Kidney epithelial cell (primary cell): ENCODE results near the gene REXO1. TPM values are rescaled to one million over a fixed set of nuclear protein-coding genes. Genes with fewer than 3 reads are reported as not detected.
A peak's percentile ranks its signal among the peaks of the same experiment; 100 is the strongest.

ENCODE experiments used
- DNase-seq: peaks from one replicate; pipeline ENCODE4 v3.0.0-alpha.2; 2010; ENCODE audit warnings: low read depth
- H3K27me3 ChIP-seq: 2 replicates; pipeline ENCODE4 v1.6.0; 2011; ENCODE audit warnings: low read length; ENCODE audit not compliant: control insufficient read depth, insufficient read depth
- H3K36me3 ChIP-seq: 2 replicates; pipeline ENCODE4 v1.5.1; 2011; ENCODE audit warnings: low read length; ENCODE audit not compliant: control insufficient read depth, insufficient read depth
- H3K4me3 ChIP-seq: 2 replicates; pipeline ENCODE4 v1.5.1; 2011; ENCODE audit warnings: low read depth, mild to moderate bottlenecking, control low read depth, low read length
- total RNA-seq: library from RNA; depleted of rRNA; stranded (reverse); fragments of >200 nt; gene quantifications from 2 replicates; pipeline ENCODE4 v1.2.3, GENCODE V29; 2015
- TF ChIP-seq, protein P1 (sequence below): IDR thresholded peaks from 2 replicates; pipeline ENCODE4 v1.5.1; 2011; ENCODE audit warnings: mild to moderate bottlenecking, moderate library complexity, low read length, control low read depth, inconsistent platforms; ENCODE audit not compliant: insufficient read depth, poor library complexity, severe bottlenecking

The REXO1 gene
- total RNA-seq, 1 donor from 2014 or later, result 18.8 TPM

DNA sequence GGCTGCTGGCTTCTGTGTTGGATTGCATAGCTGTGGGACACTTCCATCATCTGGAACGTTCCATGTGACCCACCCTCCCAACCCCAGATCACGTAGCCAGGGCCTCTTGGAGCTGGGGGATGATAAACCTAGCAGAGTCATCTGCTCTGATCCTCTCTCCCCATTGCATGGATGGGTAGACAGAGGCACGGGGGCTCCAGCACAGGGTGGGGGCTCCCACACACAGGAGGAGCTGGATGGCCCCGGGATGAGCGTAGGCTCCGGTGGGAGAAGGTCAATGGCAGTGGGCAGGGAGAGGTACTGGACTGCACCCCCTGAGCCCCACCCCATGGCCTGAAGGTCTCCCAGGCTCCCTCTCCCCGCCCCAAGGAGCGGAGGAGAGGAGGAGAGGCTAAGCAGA is 61.6 kb downstream of the REXO1 start:
- no peak overlapping the region for H3K4me3 ChIP-seq
- TF ChIP-seq, protein P1, sequence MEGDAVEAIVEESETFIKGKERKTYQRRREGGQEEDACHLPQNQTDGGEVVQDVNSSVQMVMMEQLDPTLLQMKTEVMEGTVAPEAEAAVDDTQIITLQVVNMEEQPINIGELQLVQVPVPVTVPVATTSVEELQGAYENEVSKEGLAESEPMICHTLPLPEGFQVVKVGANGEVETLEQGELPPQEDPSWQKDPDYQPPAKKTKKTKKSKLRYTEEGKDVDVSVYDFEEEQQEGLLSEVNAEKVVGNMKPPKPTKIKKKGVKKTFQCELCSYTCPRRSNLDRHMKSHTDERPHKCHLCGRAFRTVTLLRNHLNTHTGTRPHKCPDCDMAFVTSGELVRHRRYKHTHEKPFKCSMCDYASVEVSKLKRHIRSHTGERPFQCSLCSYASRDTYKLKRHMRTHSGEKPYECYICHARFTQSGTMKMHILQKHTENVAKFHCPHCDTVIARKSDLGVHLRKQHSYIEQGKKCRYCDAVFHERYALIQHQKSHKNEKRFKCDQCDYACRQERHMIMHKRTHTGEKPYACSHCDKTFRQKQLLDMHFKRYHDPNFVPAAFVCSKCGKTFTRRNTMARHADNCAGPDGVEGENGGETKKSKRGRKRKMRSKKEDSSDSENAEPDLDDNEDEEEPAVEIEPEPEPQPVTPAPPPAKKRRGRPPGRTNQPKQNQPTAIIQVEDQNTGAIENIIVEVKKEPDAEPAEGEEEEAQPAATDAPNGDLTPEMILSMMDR, result no peak
- H3K27me3 ChIP-seq, result peaks cover 35% of the 10 kb centered on the region
- H3K36me3 ChIP-seq, result no peaks in the 10 kb centered on the region
- no peak for DNase-seq

DNA sequence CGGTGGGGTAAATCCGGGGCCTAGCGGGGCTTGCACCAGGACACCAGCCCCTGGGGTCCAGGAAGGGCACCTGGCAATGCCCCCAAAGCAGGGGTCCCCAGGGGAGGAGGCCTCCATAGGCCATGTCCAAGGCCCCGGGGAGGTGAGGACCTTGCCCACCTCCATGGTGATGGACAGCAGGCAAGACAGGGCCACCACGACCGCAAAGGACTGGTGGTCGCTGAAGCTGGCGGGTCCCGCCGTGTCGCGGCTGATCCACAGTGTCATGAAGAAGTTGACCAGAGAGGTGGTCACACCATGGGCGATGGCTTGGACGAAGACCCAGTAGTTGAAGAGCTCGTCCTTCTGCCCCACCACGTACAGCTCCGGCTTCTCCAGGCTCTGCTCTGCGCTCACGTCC is 63.0 kb downstream of the REXO1 start:
- TF ChIP-seq, protein P1, result no peak
- DNase-seq, result no peak
- peaks cover 40% of the 10 kb centered on the region for H3K27me3 ChIP-seq

DNA sequence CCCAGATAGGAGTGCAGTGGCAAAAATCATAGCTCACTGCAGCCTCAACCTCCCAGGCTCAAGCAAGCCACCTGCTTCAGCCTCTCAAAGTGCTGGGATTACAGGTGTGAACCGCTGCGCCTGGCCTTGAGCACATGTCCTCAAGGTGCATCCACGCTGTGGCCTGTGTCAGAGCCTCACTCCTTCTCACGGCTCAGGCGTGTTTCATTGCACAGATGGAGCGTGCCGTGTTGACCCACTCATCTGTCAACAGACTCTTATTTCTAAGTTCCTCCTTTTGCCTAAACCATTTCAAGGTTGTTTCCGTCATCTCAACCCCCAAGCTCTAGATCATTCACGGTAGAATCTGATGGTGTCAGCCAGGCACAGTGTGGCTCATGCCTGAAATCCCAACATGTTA is 64.4 kb downstream of the REXO1 start:
- no peak for DNase-seq
- H3K27me3 ChIP-seq, result peaks cover 46% of the 10 kb centered on the region
- H3K36me3 ChIP-seq, result no peaks in the 10 kb centered on the region
- H3K4me3 ChIP-seq, result no peak overlapping the region
- TF ChIP-seq, protein P1, result no peak

More for the DNA sequence above, 63.0 kb downstream of the REXO1 start:
- Histone ChIP-seq H3K36me3 (no peaks in the 10 kb centered on the region), H3K4me3 (no peak overlapping the region)

DNA sequence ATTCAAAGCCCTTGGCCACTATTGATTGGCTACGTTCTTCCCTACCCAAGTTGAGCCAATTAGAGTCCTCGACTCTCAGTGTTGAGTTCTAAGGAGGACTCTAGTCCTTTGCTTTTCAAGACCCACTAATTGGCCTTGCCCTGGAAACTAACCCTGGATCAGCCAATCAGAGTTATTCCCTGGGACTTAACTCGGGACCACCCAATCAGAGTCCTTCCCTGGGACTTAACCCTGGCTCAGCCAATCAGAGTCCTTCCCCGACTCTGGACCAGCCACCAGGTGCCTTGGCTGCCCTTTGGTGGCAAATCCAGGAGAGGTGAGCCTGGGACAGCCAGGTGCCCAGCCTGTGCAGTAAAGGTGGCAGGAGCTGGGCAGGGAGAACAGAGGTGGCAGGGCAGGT is 64.9 kb downstream of the REXO1 start:
- no peak overlapping the region for H3K4me3 ChIP-seq
- no peak for DNase-seq
- peaks cover 46% of the 10 kb centered on the region for H3K27me3 ChIP-seq
- TF ChIP-seq, protein P1, result no peak
- no peaks in the 10 kb centered on the region for H3K36me3 ChIP-seq

DNA sequence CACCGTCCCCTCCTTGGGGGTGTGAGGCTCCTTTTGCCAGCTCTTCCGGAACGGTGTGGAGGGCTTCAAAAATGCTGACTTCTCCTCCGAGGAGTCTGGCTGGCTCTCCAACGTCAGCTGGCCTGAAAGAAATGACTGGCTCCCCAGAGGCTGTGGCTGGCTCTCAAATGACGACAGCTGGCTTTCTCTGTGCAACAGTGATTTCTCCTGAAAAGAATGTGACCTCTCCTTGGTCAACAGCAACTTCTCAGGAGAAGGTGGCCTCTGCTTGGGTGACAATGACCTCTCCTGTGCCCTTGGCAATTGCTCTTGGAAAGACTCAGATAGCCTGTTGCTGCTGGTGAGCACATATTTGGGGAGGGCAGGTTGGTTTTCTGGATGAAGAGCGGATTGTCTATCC is 65.8 kb downstream of the REXO1 start:
- peaks cover 49% of the 10 kb centered on the region for H3K27me3 ChIP-seq

DNA sequence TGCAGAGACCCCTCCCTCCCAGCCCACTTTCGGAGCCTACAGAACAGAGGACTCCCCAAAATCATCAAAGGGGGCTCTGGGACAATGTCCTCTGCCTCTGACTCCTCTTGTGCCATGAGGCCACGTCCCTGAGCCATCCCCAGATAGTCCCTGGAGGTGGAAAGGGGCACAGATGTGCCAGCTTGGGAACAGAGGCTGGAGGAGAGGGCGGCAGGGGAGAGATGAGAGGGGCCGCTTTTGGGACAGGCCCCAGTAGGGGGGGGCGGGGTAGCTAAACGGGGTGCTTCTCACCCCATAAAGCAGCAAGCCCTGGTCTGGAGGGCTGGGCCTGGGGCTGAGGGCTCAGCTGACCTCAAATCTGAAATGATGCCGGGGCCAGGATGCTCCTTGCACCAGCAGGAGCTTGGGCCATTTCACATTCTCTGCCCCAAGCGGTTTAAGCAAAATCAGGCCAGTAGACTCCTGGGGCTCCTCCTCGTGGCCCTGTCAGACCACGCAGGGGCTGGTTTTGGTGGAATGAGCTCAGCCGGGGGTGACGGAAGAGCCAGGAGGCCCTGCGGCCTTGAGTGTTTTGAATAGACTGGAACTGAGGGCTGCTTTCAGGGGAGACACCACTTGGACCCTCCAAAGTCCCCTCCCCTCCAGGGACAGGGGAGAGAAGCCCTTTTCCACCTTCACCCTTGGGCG is 67.9 kb downstream of the REXO1 start:
- TF ChIP-seq, protein P1, result peak; percentile 23
- DNase-seq, result no peak
- no peak overlapping the region for H3K4me3 ChIP-seq
- no peaks in the 10 kb centered on the region for H3K36me3 ChIP-seq
- peaks cover 64% of the 10 kb centered on the region for H3K27me3 ChIP-seq

More for the DNA sequence above, 65.8 kb downstream of the REXO1 start:
- TF ChIP-seq, protein P1, result no peak
- H3K36me3 ChIP-seq, result no peaks in the 10 kb centered on the region
- H3K4me3 ChIP-seq, result no peak overlapping the region
- DNase-seq, result no peak
